Placental pericyte (primary cell): ENCODE data around the gene WDR35. TPM values are rescaled to one million over a fixed set of nuclear protein-coding genes. Genes with fewer than 3 reads are reported as not detected.

ENCODE experiments used
- total RNA-seq: library from RNA; depleted of rRNA; stranded (reverse); fragments of >200 nt; gene quantifications from 2 replicates; pipeline ENCODE4 v1.2.3, GENCODE V29; 2012

The WDR35 gene
- 9.4 and 15.5 TPM in 2 replicates for total RNA-seq

DNA sequence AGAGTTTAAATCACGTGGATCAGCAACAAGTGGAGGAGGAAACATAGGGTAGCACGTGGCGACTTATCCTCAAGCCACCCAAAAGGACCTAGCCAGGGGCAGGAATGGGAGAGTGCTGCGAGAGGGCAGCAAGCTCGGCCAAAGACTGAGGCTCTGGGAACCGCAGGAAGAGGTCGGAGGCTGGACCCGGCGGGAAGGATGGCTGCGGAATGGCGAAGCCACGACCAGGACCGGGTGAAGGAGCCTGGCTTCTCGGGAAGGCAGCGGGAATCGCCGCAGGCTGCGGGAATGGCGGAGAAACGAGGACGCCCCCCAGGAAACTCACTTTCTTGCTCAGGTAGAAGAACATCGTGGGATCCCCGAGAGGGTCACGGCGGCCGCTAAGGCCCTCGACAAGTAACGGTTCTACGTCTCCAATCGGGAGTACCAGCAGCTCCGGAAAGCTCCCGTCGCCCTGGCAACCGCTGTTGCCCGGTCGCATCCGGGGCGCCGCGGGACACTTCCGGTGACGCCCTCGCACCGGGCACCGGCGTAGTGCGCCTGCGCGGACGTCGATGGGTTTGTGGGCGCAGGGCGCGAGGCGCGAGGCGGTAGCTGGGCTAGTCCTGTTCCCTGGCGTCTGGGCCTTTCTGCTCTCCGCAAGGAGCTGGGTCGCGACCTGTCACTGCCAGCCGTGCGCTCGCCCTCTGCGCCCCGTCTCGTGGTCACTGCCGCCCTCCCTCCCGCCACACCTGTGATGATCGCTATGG, at the start of gene WDR35:
WDR35 (minus strand) TSS at position 439 of the 749 bp plus-strand sequence; CDS start at position 349, 90 bp downstream.

DNA sequence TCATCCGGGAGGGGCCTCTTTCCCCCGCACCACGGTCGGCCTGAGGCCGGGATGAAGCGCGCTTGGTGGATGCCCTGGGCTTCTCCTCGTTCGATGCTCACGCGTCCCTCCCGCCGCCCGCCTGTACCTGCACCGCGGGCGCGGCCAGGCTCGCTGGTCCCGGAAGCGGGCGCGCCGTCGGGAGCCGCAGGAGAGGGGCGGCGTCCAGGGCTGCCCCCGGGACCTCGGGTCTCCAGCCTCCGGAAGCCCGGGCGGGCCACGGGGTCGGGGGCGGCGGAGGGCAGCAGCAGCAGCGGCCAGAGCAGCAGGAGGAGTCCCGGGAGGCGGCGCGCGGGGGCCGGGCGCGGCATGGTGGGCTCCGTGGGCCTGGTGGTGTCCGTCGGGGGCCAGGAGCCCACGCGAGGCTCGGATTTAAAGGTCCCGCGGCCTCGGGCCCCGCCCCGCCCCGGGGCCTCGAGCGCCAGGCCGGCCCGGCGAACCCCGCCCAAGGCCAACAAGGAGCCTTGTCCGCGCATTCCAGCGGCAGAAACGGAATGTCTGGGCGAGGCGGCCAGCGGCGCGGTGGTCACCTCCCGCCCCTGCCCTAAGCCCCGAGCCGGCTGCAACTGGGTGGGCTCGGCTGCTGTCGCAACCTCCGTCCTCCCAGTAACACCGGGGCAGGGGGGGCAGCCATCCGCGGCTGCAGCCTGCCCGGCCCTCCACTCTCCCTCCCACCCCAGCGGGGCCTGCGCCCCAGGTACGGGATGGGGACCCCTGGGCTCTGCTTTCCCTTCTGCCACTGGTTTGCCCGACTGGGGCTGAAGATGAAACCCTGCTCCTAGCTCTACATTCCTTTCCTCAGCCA, 22.6 kb upstream of the WDR35 start, which contains the start of gene MATN3:
MATN3 (minus strand) TSS at position 387 of the 844 bp plus-strand sequence; CDS start at position 350, 37 bp downstream.

DNA sequence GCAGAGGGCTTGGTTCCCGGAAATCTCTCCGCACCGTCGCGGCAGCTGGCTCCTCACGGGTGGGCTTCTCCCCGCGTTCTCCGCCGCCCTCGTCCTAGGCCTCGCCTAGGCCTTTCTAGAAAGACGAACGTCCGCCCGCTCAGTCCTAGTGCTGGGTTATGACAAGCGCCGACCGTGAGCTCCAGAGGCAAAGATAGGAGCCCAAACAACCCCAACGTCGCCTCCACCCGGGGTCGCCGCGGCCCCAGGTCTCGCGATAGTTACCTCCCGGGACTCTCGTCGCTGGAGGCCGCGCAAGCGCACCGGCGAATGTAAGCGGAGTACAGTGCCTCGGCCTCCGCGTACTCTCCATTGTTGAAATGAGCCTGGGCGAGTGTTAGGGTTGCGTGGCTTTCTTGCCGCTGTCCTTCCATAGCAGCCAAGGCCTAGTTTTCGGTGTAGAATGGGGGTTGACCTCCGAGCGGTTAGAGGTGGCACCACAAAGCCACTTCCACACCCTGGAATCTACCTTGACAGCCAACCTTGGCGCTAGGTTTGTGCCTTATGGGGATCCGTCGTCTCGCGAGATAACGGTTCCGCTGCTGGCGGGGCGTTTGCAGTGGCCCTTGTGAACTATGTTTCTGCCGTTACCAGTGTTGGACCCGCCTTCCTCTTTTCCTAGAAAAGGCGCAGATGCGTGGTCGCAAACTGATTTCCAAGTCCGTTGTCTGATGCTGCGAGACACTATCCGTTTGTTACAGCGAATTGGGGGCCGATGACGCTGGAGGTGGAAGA, 88.3 kb downstream of the WDR35 start, which contains the start of gene TTC32:
TTC32 (minus strand) TSS at position 542 of the 774 bp plus-strand sequence; CDS start at position 413, 129 bp downstream.

Other genes with a start within 250 kb of the WDR35 start
- 6.1 and 9.9 TPM in 2 replicates for gene TTC32, start 88.1 kb downstream of the WDR35 start, total RNA-seq
- gene MATN3, start 22.6 kb upstream of the WDR35 start, total RNA-seq = 1.3 and 2.3 TPM in 2 replicates
- gene LAPTM4A, start 61.5 kb upstream of the WDR35 start, total RNA-seq = 101 and 126 TPM in 2 replicates
- 7.9 and 91.5 TPM in 2 replicates for gene SDC1, start 235.0 kb upstream of the WDR35 start, total RNA-seq